Stimulated activated CD4-positive, alpha-beta T cell treated with anti-CD3 and anti-CD28 coated beads, Interleukin-4, amount 100 ng/mL, for 48 hours (primary cell): ENCODE measurements around the gene PKNOX2.

Source experiments
- DNase-seq, 2 donors: peaks; one replicate each; pipeline ENCODE4 v3.0.0-alpha.2; 2020; ENCODE audit warnings: low read depth in 2 of 2

PKNOX2 gene

DNA sequence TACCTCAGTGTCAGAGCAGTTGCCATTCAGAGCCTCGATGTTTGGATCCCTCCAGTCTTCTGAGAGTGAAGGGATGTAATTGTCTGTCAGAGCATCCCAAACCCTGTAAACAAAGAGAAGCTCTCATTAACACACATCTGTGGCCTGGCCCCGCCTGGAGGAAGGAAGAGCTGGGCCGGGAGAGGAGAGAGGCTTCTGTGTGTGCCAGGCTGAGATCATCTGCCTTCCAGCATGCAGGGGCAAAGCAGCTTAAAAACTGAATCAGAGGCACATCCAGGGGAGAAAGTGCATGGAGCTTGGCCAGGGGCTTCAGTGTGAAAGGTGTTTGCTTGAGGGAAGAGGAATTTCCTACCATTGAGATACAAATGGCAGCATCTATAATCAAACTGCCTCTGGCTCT, 317.0 kb downstream of the PKNOX2 start:
- no peak for DNase-seq
